GM04503 (cell line): ENCODE results near the gene GUCA1C.

Source experiments
- DNase-seq: peaks from one replicate; pipeline ENCODE4 v3.0.0-alpha.2; 2012; ENCODE audit warnings: low read depth

Gene GUCA1C

GRCh38 chr3:108907194-108907593 is 46.5 kb downstream of the GUCA1C start:
- DNase-seq: no peak

GRCh38 chr3:108899530-108899929 is 54.1 kb downstream of the GUCA1C start:
- DNase-seq: no peak

DNA sequence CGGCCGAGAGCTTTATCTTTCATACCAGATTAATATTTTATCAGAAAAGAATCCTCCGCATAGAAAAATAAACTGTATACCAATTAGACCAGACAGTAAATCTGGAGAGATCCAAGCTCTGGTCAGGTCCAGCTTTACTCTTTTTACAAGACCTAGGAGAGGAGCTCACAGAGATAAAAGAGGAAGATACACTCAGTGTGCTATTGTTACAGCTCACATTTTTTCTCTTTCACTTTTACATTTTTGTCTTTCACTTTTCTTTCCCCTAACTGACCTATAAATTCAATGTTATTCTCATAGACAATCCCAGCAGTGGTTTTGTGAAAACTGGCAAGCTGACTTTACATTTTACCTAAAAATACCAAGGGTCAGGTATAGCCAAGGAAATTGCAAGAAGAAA is 55.8 kb downstream of the GUCA1C start:
- no peak for DNase-seq

DNA sequence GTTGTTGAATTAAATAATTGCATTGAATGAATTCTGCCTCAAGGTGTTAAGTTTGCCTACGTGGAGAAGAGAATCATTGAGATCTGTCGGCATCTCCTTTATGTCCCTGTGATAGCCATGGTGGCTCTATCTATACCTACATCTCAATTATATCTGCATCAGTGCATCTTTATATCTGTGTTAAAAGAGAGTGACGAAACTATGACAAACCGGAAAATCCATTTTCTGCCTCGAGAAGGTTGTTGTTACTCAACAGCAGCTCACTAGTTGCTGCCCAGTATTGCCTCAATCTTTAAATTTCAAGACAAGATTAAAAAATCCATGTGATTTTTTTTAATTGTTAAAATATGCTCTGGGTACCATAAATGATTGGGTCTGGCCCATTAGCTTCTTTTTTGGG is 58.7 kb downstream of the GUCA1C start:
- DNase-seq: no peak

DNA sequence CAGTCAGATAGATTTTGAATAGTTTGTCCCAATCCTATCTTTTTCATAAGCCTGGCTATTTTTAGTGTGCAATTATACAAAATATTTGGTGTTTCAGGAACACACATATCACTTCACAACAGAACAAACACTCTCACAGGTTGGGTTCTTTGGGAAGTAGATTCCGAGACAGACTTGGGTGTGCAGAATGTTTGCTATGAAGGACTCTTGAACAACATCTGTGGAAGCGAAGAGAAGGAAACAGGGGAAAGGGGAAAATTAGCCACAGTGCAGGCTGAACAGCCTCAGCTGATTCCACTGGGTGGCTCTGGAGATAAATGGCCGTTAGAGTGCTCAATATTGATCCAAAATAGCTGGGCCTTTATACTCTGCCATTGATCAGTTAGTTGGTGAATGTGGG is 61.8 kb downstream of the GUCA1C start:
- no peak for DNase-seq

DNA sequence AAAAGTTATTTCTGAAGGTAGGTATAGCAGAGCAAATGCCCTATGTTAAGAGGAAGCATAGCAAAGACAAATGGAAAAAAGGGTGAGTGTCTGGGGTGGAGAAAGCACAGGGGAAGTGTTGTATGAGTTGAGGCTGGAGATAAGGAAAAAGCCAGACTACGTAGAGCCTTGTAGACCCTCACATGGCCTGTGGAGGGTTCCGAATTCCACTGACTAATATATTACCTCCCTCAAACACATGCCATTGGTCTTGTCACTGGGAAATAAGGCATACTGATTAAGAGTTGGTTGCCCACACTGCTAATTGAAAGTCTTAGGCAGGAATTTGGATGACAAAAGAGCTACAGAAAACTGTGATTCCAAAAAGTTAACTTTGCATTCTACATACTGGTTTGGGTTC is 65.9 kb downstream of the GUCA1C start:
- DNase-seq: no peak

DNA sequence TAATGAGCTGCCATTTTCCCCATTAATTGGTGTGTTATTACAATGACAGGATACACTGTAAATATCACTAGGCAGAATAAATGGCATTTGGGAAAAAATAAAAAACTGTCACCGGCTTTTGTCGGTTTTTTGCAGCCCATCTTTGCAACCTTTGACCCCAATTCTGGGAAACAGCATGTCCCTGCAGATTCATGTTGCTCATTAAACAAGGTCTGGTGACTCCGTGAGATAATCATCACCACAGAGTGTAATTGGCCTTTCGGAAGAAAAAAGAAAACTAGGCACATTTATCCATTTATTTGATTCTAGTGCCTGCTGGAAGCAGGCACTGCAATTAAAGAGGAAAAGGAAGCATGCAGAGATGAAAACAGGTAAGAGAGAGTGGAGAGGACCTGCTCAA is 66.6 kb downstream of the GUCA1C start:
- DNase-seq: no peak

DNA sequence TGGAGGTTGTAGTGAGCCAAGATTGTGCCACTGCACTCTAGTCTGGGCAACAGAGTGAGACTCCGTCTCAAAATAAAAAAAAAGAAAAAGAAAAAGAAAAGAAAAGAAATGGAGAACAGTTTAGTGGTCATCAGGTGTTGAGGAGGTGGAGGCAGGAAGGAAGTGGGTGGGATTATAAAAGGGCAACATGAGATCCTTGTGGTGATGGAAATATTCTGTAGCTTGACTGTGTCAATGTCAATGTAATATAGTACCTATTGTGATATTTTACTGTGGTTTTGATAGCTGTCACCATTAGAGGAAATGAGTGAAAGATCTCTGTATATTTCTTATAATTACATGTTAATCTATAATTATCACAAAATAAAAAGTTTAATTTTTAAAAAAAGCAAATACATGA is 70.3 kb downstream of the GUCA1C start:
- DNase-seq: no peak

DNA sequence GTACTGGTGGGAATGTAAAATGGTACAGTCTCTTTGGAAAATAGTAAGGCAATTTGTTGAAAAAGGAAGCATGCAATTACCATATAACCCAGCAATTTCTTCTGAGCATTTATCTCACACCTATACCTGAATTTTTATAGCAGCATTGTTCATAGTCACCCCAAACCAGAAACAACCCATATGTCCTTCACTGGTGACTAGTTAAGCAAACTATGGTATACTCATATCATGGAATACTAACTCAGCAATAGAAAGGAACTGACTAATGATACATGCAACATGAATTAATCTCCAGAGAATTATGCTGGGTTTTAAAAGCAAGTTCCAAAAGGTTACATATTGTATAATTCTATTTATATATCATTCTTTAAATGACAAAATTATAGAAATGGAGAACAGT is 70.9 kb downstream of the GUCA1C start:
- no peak for DNase-seq

- DNase-seq: no peak
These were observed 73.8 kb downstream of the GUCA1C start for GRCh38 chr3:108879915-108880314.

GRCh38 chr3:108877901-108878300 is 75.8 kb downstream of the GUCA1C start:
- no peak for DNase-seq

GRCh38 chr3:108863799-108864135 is 89.9 kb downstream of the GUCA1C start:
- DNase-seq: no peak

GRCh38 chr3:108862865-108863798 is 90.5 kb downstream of the GUCA1C start:
- DNase-seq: no peak

GRCh38 chr3:108861401-108861800 is 92.3 kb downstream of the GUCA1C start:
- DNase-seq: no peak
